Osteoblast (primary cell): ENCODE measurements around the gene LIPG. TPM values are rescaled to one million over a fixed set of nuclear protein-coding genes. Genes with fewer than 3 reads are reported as not detected.

Experiments used
- DNase-seq: peaks from one replicate; pipeline ENCODE4 v3.0.0; 2011; ENCODE audit warnings: low spot score, mixed read lengths; ENCODE audit not compliant: insufficient read length; ENCODE audit errors: missing footprints
- H2AFZ ChIP-seq: 2 replicates; pipeline ENCODE4 v1.6.0; 2011; ENCODE audit warnings: mild to moderate bottlenecking, low read length
- H3K27ac ChIP-seq: 2 replicates; pipeline ENCODE4 v1.5.1; 2011; ENCODE audit warnings: mild to moderate bottlenecking, low read depth, low read length, moderate library complexity
- H3K27me3 ChIP-seq: 2 replicates; pipeline ENCODE4 v1.6.0; 2012; ENCODE audit warnings: mild to moderate bottlenecking, control low read depth, inconsistent platforms, low read length, moderate library complexity; ENCODE audit not compliant: insufficient read depth
- H3K36me3 ChIP-seq: 2 replicates; pipeline ENCODE4 v1.5.1; 2011; ENCODE audit warnings: mild to moderate bottlenecking, low read length, control low read depth, moderate library complexity; ENCODE audit not compliant: insufficient read depth
- H3K4me1 ChIP-seq: 2 replicates; pipeline ENCODE4 v1.5.1; 2011; ENCODE audit warnings: mild to moderate bottlenecking, low read length, control low read depth, moderate library complexity; ENCODE audit not compliant: insufficient read depth
- H3K4me2 ChIP-seq: 2 replicates; pipeline ENCODE4 v1.6.0; 2011; ENCODE audit warnings: mild to moderate bottlenecking, low read length; ENCODE audit not compliant: insufficient read depth
- H3K4me3 ChIP-seq: fragments of 200-600 bp; sonication (generic); 3 replicates; pipeline ENCODE4 v1.5.1; 2012; ENCODE audit warnings: mild to moderate bottlenecking, low read length, inconsistent platforms; ENCODE audit not compliant: insufficient read depth
- H3K79me2 ChIP-seq: 2 replicates; pipeline ENCODE4 v1.6.0; 2012; ENCODE audit warnings: mild to moderate bottlenecking, low read length, control low read depth, inconsistent platforms; ENCODE audit not compliant: insufficient read depth
- H3K9me3 ChIP-seq: 2 replicates; pipeline ENCODE4 v1.5.1; 2011; ENCODE audit warnings: low read depth, low read length, control low read depth
- H4K20me1 ChIP-seq: 2 replicates; pipeline ENCODE4 v1.6.0; 2012; ENCODE audit warnings: mild to moderate bottlenecking, low read length, control low read depth; ENCODE audit not compliant: insufficient read depth
- total RNA-seq: library from RNA; depleted of rRNA; stranded (reverse); fragments of >200 nt; gene quantifications from 2 replicates; pipeline ENCODE4 v1.2.3, GENCODE V29; 2012
- TF ChIP-seq, protein P1 (sequence below): IDR thresholded peaks from 2 replicates; pipeline ENCODE4 v1.5.1; 2011; ENCODE audit warnings: mild to moderate bottlenecking, low read depth, low read length, moderate library complexity; ENCODE audit errors: extremely low read depth

The LIPG gene
- total RNA-seq, 1 donor = 2.2 TPM

- Histone ChIP-seq H3K9me3 (no peaks in the 10 kb centered on the region), H3K36me3 (no peaks in the 10 kb centered on the region), H3K4me3 (no peak overlapping the region), H4K20me1 (no peaks in the 10 kb centered on the region), H3K4me1 (peaks cover 7% of the 10 kb centered on the region), H3K27me3 (no peaks in the 10 kb centered on the region), H3K27ac (no peak overlapping the region), H3K79me2 (no peaks in the 10 kb centered on the region), H2AFZ (no peak overlapping the region), H3K4me2 (no peak overlapping the region)
- no peak for DNase-seq
- TF ChIP-seq, protein P1, sequence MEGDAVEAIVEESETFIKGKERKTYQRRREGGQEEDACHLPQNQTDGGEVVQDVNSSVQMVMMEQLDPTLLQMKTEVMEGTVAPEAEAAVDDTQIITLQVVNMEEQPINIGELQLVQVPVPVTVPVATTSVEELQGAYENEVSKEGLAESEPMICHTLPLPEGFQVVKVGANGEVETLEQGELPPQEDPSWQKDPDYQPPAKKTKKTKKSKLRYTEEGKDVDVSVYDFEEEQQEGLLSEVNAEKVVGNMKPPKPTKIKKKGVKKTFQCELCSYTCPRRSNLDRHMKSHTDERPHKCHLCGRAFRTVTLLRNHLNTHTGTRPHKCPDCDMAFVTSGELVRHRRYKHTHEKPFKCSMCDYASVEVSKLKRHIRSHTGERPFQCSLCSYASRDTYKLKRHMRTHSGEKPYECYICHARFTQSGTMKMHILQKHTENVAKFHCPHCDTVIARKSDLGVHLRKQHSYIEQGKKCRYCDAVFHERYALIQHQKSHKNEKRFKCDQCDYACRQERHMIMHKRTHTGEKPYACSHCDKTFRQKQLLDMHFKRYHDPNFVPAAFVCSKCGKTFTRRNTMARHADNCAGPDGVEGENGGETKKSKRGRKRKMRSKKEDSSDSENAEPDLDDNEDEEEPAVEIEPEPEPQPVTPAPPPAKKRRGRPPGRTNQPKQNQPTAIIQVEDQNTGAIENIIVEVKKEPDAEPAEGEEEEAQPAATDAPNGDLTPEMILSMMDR = no peak
Measured at GRCh38 chr18:49585781-49586663, 24.2 kb downstream of the LIPG start.

- no peaks in the 10 kb centered on the region for H3K79me2 ChIP-seq
- no peak overlapping the region for H3K4me3 ChIP-seq
- H2AFZ ChIP-seq = no peak overlapping the region
- H3K36me3 ChIP-seq = no peaks in the 10 kb centered on the region
- no peak overlapping the region for H3K4me2 ChIP-seq
- no peaks in the 10 kb centered on the region for H3K9me3 ChIP-seq
- peaks cover 3% of the 10 kb centered on the region for H3K27me3 ChIP-seq
- no peaks in the 10 kb centered on the region for H3K4me1 ChIP-seq
- no peak overlapping the region for H3K27ac ChIP-seq
- no peak for DNase-seq
- TF ChIP-seq, protein P1 = no peak
- no peaks in the 10 kb centered on the region for H4K20me1 ChIP-seq
Measured at GRCh38 chr18:49588171-49588570, 26.3 kb downstream of the LIPG start.

DNA sequence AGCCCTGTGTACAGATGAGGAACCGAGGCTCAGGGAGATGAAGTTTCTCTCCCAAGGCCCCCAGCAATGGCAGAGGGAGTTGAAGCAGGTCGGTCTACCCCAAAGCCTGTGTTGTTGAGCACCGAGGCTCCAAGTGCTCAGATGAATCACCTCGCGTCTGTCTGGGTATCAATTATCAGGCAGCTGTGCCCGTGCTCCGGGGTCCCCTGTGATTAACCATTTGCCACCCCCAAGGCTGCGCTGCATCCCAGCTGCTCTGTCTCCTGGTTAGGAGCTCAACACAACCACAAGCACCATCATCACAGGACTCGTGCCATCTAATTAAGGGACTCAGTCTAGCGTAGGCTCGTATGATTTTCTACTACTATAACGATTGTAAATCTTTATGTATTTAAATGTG lies 27.1 kb downstream of the LIPG start:
- TF ChIP-seq, protein P1 = no peak
- H3K79me2 ChIP-seq = no peaks in the 10 kb centered on the region
- H3K4me3 ChIP-seq = no peak overlapping the region
- H3K4me2 ChIP-seq = no peak overlapping the region
- H3K36me3 ChIP-seq = no peaks in the 10 kb centered on the region
- peaks cover 3% of the 10 kb centered on the region for H3K27me3 ChIP-seq
- H4K20me1 ChIP-seq = no peaks in the 10 kb centered on the region
- DNase-seq = no peak
- H3K4me1 ChIP-seq = no peaks in the 10 kb centered on the region
- H3K27ac ChIP-seq = no peak overlapping the region
- no peaks in the 10 kb centered on the region for H3K9me3 ChIP-seq
- H2AFZ ChIP-seq = no peak overlapping the region

DNA sequence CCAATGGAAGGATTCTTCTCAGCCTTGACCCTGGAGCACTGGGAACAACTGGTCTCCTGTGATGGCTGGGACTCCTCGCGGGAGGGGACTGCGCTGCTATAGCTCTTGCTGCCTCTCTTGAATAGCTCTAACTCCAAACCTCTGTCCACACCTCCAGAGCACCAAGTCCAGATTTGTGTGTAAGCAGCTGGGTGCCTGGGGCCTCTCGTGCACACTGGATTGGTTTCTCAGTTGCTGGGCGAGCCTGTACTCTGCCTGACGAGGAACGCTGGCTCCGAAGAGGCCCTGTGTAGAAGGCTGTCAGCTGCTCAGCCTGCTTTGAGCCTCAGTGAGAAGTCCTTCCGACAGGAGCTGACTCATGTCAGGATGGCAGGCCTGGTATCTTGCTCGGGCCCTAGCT lies 28.8 kb downstream of the LIPG start:
- TF ChIP-seq, protein P1 = no peak
- no peak overlapping the region for H2AFZ ChIP-seq
- no peak overlapping the region for H3K27ac ChIP-seq
- H3K4me1 ChIP-seq = no peaks in the 10 kb centered on the region
- no peaks in the 10 kb centered on the region for H3K79me2 ChIP-seq
- no peak for DNase-seq
- peaks cover 3% of the 10 kb centered on the region for H3K27me3 ChIP-seq
- no peaks in the 10 kb centered on the region for H3K36me3 ChIP-seq
- H3K4me2 ChIP-seq = no peak overlapping the region
- H3K4me3 ChIP-seq = no peak overlapping the region
- no peaks in the 10 kb centered on the region for H3K9me3 ChIP-seq
- H4K20me1 ChIP-seq = no peaks in the 10 kb centered on the region
